HG03097 (cell line): ENCODE results near the gene CCDC117.
"Not testable (repeated sequence)": the region's sequence is repeated elsewhere in the genome, so short reads cannot be mapped to it uniquely, and the experiment has no call there.

ENCODE experiments used
- ATAC-seq: cut with Tn5 transposase; IDR thresholded peaks from one replicate; pipeline ENCODE4 v1.9.1; 2021; ENCODE audit not compliant: unreplicated experiment, low FRiP score

The CCDC117 gene

GRCh38 chr22:28826430-28826829, 53.9 kb downstream of the CCDC117 start:
- not testable (repeated sequence) for ATAC-seq

- no peak for ATAC-seq
These were observed 54.4 kb downstream of the CCDC117 start for GRCh38 chr22:28826921-28827320.

- no peak for ATAC-seq
These were observed 57.1 kb downstream of the CCDC117 start for GRCh38 chr22:28829358-28830181.

GRCh38 chr22:28830441-28830840, 57.9 kb downstream of the CCDC117 start:
- no peak for ATAC-seq

GRCh38 chr22:28831140-28832072, 58.9 kb downstream of the CCDC117 start:
- ATAC-seq = no peak

- no peak for ATAC-seq
These were observed 60.2 kb downstream of the CCDC117 start for GRCh38 chr22:28832731-28833130.

GRCh38 chr22:28833276-28833923, 60.9 kb downstream of the CCDC117 start:
- no peak for ATAC-seq

- ATAC-seq = no peak
These were observed 63.2 kb downstream of the CCDC117 start for GRCh38 chr22:28835630-28836189.

GRCh38 chr22:28837640-28838039, 65.1 kb downstream of the CCDC117 start:
- no peak for ATAC-seq
